AML-193 (cell line): ENCODE data around the gene LARGE1.

Experiments used
- DNase-seq, 2 experiments: peaks; one replicate each; lab custom pipeline; 2025; lab: John Stamatoyannopoulos, UW

LARGE1 gene

DNA sequence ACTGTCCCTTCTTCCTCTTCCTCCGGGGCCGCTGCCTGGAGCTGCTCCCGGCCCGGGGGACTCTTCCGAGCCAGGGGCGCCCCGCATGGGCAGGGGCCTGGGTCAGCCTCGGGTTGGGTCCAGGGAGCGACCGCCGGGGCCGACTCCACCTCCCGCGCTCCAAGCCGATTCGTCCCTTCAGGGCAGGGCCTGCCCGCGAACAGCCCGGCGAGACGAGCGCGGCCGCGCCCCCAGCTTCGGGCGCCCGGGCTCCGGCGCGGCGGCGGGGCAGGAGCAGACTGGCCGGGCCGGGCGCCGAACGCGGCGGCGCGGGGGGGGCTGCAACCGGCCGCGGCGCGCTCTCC is at the start of gene LARGE1:
LARGE1 (minus strand) TSS at position 280 of the 344 bp plus-strand sequence.
- DNase-seq, result no peak

DNA sequence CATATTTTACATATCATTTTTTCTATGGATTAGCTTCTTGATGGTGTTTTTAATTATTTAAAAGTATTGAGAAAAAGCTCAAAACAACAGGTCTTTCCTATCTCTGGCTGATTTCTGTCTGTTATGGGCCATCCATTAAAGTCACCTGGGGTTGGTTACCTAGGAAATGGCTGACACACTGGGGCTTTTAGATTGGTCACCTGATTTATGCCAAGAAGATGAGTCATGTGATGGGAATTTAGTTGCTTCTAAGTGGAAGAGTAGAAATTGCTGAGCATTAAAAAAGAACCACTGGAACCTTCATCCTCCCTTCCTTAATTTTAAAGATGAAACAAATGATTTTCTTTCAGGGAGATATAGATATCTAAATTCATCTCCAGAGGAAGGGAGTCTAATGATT is 48.8 kb upstream of the LARGE1 start:
- DNase-seq, result no peak

DNA sequence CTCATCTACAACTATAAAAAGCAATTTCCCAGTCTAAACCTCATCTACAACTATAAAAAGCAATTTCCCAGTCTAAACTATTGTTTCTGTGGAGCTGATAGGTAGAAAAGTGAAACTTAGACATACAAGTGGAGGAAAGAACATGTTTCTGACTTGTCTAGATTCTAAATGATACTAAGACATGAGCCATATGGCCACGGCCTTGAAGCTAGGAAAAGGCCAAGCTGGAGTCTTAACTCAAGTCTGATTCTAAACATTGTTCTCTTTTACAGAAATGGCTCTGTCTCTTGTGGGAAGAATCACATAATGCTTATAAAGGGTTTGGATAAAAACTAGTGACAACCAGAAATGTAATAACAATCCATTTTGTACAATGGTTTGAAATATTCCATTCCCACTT is 43.8 kb upstream of the LARGE1 start:
- no peak for DNase-seq

- DNase-seq, result no peak
Observed at GRCh38 chr22:33962409-33962808, 42.1 kb upstream of the LARGE1 start.

GRCh38 chr22:33958741-33959140 is 38.5 kb upstream of the LARGE1 start:
- DNase-seq, result no peak

- DNase-seq, result no peak
Observed at GRCh38 chr22:33957086-33957485, 36.8 kb upstream of the LARGE1 start.

- DNase-seq, result no peak
Observed at GRCh38 chr22:33952776-33953175, 32.5 kb upstream of the LARGE1 start.

GRCh38 chr22:33940741-33941140 is 20.5 kb upstream of the LARGE1 start:
- DNase-seq, result no peak

DNA sequence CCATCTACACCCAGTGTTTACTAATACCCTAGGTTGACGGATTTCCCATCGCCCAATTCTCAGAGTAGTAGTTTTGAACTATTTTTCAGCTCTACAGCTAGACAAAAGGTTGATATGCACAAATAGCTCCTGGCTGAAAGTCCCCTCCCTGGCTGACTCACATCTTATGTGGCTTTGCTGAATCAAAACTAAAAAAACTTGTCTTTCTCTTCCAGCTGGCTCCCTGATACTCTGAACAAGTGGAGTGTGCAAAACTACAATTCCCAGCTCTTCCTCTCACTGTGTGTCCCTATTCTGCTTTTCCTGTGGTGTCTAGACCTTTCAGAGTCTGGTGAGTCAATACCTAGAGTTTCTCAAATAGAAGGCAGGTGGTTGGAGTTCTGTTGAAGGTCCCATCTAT is 12.7 kb upstream of the LARGE1 start:
- no peak for DNase-seq

DNA sequence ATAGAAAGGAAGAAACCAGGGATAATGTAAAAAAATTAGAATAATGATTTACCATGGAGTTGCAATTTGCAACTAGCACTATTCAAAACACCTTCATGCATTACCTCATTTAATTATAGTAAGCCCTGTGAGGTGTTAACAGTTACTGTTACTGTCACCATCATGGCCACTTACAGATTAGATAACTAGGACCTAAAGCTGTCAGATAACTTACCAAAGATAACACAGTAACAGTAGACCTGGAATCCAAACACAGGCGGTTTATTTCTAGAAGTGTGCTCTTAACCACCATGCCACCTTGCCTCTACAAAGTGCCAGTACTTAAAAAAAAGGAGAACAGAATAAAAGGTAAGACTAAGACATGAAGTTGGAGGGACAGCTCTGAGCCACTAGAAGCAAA is 11.1 kb upstream of the LARGE1 start:
- DNase-seq, result no peak

DNA sequence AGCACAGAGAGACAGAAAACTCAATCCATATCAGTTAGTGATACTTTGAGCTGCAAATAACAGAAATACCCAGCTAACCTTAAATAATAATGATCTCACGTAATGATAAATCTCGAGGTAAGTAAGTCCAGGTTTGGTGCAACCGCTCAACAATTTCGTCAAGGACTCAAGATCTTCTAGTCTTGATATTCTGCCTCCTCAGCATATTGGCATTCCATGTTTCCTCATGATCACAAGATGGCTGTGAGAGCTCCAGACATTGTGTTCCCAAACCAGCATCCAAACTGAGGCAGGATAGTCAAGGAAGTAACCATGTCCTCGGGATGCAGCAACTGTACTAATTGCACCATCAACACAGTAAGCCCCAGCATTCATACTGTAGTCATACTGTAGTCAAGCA is 7.5 kb upstream of the LARGE1 start:
- no peak for DNase-seq

DNA sequence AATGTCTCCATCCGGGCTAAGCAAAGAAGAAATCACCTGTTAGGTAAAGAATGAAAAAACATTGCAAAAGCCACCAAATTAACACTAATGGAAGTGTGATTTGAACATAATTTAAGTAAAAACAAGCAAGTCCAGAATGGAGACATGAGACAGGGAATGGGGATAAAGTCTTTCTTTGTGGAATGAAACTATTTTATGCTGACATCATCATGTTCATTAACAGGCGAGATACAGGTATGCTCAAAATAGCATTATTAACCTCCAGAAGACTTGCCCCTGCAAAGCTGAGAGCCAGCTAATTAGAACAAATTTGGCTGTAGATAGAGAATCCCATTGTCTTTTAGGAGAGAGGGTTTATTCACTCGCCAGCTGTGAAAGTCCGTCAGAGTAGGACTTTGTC is 4.9 kb upstream of the LARGE1 start:
- DNase-seq, result no peak

GRCh38 chr22:33923660-33924246 is 3.5 kb upstream of the LARGE1 start:
- DNase-seq, result peak; percentile 24 to 50

GRCh38 chr22:33923033-33923432 is 2.8 kb upstream of the LARGE1 start:
- no peak for DNase-seq

DNA sequence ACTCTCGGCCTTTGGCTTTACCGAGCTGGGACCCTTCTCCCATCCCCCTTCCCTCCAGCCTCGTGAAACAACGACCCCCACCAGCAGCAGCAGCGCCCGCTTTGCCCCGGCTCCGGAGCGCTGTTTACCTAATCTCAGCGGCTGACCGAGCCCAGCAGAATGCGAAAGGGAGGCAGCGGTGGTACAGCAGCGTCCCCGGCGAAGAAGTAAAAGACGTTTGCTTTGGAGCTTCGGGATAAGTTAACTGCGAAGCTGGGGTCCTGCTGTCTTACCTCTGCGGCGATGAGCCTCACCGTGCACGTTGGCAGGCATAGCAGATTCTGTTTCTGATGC is 2.0 kb upstream of the LARGE1 start:
- no peak for DNase-seq

- DNase-seq, result no peak
Observed at GRCh38 chr22:33921525-33922348, 1.5 kb upstream of the LARGE1 start.

- DNase-seq, result no peak
Observed at GRCh38 chr22:33920927-33921524, 750 bp upstream of the LARGE1 start.

DNA sequence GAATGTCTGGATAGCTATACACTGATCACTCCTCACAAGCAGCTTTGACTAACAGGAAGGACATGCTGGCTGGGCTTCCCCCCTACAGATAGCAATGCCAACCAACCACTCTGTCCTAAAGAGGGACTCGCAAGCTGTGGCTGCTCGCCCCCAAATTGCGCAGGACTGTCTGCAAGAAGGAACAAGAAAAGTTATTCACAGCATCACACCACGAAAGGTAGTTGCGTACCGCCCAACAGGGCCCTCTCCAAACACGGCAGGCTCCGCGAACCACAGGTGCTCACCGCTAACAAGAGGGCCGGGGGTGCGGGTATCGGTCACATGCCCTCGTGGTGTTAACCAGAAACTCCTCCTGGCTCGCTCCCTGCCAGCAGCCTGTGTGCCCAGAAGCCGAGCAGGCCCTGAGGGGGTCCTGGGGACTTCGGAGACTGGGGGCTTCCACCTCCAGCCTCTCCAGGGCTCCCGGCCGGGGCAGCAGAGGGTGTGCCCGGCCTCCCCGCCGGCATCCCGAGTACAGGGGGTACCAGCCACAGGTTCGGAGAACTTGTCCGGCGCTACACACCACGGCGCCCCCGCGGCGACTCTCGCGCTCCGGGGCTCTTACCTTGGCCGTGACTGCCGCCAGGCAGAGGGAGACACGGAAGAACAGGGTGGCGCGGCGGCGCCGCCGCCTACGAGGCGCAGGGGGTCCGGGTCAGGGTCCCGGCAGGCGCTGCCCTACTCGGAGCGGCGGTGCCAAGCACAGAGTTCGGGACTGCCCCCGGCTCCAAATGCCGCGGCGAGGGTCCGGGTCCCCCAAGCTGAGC is 682 bp downstream of the LARGE1 start:
- DNase-seq, result no peak

DNA sequence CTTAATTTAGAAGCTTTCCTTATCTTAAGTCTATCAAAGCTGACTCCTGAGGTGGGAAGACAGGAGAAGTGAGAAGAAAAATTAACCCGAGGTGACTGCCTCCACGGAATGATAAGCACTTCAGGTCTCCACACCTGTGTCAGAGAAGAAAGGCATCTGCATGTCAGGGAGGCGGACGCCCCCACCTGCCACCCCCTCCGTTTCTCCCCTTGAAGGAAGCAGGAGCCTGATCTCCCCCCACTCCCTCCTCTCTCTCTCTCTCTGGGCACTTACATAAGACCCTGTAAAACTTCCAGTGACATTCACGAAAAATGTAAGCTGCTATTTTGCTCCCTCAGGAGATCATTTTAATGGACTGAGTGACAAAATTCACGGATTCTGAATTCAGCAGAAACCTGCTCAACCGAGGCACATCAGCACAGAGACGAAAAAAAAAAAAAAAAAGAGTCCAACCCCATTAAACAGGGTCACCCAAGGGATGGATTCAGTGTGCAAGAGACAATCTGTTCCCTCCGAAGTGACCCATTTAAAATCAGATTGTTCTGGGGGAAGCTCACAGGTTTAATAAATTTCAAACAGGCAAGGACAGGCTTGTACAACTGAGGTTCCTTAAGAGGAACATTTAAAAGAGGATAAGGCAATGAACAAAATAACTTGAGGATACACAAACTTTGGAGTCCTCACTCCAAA is 1.5 kb downstream of the LARGE1 start:
- no peak for DNase-seq

DNA sequence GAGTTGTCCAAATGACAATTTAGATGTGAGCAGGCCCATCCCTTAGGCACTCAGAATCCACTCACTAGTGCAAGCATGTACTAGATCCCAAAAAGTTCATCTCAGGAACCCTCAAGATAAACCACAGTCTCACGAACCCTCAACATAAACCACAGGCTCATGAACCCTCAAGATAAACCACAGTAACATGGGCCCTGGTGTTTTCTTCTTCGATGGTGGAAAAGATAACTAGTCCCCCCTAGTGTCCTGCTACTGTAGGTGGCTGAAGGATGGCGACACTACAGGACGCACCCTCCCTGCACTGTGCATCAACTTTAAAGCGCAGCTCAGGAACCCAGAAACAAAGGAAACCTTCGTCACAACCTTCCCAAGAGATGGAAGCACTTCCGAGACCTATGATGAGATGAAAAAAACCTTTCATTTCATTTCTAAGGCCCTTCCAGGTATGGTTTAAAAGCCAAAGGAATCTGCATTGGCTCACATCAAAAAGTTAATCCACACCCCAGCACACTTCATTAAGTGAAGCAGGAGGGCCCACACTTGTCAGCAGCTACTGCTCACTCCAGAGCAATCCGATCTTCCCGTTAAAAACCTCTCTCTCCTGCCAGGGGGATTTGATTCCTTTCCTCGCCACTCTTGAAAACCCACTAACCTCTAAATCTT is 2.4 kb downstream of the LARGE1 start:
- DNase-seq, result no peak

DNA sequence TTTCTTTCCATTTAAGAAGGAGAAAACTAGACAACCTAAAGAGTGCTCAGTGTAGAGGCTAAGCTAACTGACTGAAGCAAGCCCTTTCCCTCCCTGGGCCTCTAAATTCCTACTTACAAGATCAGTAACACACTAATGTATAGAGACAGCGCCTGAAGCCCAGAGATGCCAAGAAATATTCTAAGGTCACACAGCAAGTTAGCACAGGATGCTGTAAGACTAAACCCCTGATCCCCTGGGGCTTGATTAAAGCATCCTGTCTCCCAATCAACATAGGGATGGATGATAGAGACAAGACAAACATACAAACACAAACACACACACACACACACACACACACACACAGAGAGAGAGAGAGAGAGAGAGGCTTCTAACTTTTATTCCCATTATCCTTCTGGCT is 5.6 kb downstream of the LARGE1 start:
- no peak for DNase-seq

- DNase-seq, result no peak
Observed at GRCh38 chr22:33914131-33914530, 6.1 kb downstream of the LARGE1 start.
